Endometrial microvascular endothelial cells (primary cell): ENCODE data around the gene PLOD2. TPM values are rescaled to one million over a fixed set of nuclear protein-coding genes. Genes with fewer than 3 reads are reported as not detected.

Experiments used
- in situ Hi-C: cut with HindIII; loops from 2 replicates; pipeline ENCODE4 v1.10.0; 2017; ENCODE audit warnings: low sequenced_read_pairs, low pct_unique_long_range_greater_than_20kb; ENCODE audit errors: inconsistent ontology term
- total RNA-seq: library from RNA; depleted of rRNA; stranded (reverse); fragments of >200 nt; gene quantifications from one replicate; pipeline ENCODE4 v1.2.3, GENCODE V29; 2015; ENCODE audit errors: inconsistent ontology term

Gene PLOD2
- 151 TPM for total RNA-seq

DNA sequence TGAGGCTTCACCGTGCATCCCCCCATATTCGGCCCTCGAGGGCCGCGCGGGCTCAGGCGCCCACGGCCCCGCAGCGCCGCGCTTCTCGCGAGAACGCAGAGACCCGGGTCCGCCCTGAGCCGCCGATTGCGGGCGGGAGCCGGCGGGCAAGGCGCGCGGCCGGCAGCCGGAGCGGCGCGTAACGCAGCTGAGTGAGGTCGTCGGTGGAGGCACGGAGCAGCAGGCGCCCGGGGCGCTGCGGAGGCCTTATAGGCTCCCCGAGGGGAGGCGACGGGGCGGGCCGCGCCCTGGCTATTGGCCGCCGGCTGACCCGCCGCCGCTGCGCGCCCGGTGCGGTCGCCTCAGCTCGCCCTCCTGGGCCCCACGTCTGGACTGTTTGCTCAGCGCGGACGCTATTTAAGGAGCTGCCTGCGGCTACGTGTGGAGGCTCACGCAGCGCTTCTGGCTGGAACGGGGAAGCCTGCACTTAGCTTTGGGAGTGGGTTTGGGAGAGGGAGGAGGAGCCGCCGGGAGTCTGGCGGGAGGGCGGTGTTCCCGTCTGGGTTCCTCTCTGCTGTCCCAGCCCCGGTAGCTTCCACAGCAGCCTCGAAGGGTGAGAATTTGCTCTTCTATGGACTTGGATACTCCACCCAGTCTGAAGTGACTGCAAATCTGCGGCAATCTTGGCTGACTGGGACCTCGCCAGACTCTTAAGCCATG lies at the start of gene PLOD2:
Gene PLOD2, minus strand, starts transcription at position 221 of the 699 bp plus-strand sequence. Its CDS starts 195 bp downstream, at position 26.
- in situ Hi-C loops = no loop called here

DNA sequence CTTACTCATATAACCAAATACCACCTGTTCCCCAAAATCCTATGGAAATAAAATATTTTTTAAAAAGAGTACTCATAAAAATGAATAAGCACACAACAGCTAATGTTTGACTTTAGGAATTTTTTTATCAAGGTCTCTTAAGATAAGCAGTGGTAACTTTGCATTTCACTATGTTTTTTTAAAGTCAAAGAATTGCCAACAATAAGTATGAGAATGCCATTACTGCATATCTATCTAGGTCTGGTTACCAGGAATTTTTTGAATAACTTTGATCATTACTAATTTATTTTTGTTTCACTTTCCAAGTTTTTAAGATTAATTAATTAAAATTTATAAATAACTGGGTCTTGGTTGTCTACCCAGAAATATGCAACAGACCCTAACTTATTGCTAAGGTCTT lies 48.4 kb upstream of the PLOD2 start:
- in situ Hi-C loops = no loop called here

DNA sequence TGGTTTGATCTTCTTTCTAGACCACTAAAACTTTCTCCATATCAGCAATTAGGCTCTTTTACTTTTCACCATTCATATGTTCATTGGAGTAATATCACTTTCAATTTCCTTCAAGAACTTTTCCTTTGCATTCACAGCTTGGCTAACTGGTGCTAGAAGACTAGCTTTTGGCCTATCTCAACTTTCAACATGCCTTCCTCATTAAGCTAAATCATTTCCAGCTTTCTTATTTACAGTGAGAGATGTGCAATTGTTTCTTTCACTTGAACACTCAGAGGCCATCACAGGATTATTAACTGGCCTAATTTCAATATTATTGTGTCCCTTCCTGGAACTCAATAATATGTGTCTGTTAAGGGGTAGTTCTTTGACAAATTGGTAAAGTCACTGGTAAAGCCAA lies 42.8 kb upstream of the PLOD2 start:
- in situ Hi-C loops = no loop called here

DNA sequence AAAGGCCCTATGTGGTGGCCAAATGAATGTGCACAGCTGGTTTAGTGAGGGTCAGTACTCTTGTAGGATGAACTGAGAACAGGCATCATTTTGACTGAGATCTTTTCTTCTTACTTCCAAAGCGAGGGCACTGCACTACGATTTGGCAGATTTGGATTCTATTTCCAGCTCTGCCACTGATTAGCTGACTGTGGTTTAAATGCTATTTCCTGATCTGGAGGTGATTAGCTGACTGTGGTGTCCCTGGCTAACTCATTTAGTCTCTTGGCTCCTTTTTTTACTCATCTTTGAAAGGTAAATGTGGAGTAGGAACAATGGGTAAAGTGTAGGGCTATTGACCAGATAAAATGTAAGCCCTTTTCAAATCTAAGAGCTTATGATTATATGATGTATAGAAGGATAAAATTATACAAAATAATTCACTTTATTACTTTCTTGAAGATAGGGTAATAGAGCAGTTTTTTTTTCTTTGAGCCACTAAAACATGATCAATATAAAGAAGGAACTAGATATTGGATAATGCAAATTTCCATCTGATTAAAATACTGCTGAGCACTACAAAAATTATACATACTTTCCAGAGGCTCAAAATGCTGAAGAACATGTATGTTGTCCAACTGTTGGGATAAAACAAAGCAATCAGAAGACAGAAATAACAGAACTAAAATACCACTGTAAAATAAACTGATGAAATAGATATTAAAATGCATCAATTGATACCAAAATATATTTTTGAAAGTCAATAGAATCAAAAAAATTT lies 39.7 kb upstream of the PLOD2 start:
- in situ Hi-C loops = no loop called here

DNA sequence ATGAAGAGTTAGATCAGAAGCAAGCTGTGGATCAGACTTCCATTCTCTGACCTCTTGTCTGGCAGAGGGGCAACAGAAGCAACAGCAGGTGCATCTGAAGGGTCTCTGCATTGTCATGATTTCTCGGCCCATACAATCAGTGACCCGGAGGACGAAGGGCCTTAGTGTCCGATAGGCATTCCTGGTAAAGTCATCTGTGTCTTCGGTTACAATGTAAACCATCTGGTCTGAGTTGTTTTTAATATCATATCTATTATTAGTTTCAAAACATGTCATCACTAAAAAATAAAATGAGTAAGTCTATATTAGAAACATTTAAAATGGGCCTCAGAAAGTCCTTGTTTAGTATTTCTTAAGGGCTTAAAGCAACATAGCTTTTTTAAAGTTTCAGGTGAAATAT lies 38.8 kb upstream of the PLOD2 start:
- in situ Hi-C loops = loop anchor here (25.0 kb wide), 1 partner anchor 137 kb away; no protein-coding TSS in a partner anchor

DNA sequence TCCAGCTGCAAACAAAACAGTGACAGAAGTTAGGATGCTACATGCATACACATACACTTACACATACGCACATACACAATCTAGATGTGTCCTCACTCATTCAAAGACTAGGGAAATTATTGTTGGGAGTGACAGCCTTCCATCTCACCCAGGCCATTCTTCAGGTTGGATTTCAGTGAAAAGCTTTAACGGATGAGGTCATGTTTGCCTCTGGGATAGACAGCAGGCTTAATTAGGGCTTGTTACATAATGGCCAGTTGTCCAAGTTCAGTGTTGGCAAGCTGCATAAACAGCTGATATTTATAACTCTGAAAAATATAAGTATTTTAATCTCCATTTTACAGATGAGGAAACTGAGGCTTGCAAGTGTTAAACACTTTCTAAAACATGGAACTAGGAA lies 35.8 kb upstream of the PLOD2 start:
- in situ Hi-C loops = loop anchor here (25.0 kb wide), 1 partner anchor 134 kb away; no protein-coding TSS in a partner anchor

DNA sequence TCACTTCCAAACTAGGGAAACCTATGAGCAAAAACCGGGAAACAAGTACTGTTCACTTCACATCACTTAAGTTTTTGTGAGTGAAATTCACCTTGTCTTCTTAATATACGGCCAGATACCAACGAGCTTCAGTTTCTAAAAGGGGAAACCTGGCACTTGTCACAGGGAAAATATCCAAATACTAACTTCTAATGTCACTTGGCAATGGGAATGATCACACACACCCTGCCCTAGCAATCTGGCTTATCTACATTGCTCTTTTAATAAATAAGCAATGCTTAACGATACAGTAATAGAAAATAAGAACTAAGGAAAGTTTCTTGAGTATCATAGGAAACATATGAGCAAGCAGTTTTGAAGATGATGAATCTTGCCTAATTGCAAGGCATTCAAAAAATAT lies 34.6 kb upstream of the PLOD2 start:
- in situ Hi-C loops = loop anchor here (25.0 kb wide), 1 partner anchor 133 kb away; no protein-coding TSS in a partner anchor

DNA sequence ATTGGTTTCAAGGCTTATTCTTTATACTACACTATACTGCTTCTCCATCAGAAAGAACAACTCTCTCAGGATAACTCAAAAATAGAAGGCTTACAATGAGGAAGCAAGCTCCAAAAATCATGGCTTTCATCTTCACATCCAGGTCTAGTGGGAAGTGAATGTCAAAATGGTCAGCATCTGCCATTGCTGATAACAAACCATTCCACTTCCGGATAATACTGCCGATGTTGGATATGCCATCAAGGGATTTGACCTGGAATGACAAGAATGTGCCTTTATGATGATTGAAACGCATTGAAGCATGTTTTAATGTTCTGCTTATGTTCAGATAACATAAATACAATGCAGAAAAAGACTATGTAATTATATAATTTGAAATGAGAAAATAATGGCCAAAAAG lies 34.0 kb upstream of the PLOD2 start:
- in situ Hi-C loops = loop anchor here (25.0 kb wide), 1 partner anchor 133 kb away; no protein-coding TSS in a partner anchor

DNA sequence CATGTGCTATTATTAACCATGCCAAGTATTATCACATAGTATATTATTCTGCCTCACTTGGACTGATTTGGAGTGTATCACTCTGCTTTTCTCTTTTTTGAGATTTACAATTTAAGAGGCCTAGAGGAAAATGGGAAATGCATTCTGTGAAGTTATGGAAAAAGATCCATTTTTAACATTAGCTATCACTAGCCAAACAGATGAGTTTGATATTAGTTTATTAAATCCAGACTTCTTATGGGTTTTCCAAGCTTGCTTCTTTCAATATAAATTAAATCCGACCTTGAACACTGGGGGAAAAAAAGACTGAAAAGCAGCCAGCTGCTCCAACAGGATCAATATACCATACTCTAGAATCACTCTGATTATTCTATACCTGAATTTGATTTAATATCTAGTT lies 30.1 kb upstream of the PLOD2 start:
- in situ Hi-C loops = loop anchor here (25.0 kb wide), 1 partner anchor 129 kb away; no protein-coding TSS in a partner anchor

DNA sequence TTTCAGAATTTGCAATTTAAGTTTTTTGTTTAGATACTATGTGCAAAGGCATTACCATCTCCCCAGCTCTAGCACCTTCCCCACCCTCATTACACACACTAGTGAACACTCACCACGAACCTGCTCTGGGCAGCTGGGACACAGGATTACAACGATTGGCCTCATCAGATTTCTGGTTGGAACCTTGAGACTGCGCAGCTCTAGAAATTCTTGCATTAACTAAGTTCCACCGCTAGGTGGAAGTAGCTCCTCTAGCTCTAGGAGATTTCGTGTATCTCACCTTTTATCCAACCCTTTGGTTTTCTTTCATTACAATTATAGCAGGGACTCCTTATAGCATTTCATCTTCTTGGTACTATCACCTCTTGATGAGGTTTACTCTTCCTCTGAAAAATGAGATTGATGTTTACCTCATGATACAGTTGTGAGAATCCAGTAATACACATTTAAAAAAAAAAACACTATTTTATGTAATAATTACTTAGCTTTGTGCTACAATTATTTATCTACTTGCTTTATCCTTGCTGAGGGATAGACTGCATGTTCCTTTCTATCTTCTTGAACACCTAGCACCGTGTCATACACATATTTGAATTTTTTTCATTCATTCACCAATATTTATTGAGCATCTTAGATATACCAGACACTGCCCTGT lies 28.7 kb upstream of the PLOD2 start:
- in situ Hi-C loops = loop anchor here (25.0 kb wide), 1 partner anchor 127 kb away; no protein-coding TSS in a partner anchor

DNA sequence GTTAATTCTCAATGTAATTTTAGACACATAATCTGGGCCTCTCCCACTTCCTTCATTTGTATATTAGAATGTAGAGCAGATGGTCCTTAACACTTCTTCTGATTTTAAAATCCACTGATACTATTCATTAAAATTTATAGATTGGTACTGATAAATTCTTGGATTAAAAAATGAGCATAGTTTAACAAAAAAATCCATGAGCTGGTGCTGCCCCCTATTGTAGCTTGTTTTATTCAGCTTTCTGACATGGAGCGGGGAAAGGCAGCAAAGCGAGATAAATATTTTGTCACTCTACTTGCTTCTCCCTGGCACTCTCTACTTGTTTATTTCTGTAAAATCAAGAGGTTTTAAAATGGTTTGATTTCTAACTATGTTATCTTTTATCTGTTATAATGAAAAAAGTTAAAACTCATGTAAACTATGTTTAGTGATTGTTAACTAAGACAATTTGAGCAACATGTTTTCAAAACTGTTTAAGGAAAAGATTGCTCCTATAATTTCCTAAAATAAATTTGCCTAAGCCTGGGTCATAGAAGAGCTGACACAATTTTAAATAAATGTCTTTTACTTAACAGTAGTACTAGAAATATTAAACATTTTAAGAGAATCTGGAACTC lies 26.5 kb upstream of the PLOD2 start:
- in situ Hi-C loops = loop anchor here (25.0 kb wide), 1 partner anchor 125 kb away; no protein-coding TSS in a partner anchor

DNA sequence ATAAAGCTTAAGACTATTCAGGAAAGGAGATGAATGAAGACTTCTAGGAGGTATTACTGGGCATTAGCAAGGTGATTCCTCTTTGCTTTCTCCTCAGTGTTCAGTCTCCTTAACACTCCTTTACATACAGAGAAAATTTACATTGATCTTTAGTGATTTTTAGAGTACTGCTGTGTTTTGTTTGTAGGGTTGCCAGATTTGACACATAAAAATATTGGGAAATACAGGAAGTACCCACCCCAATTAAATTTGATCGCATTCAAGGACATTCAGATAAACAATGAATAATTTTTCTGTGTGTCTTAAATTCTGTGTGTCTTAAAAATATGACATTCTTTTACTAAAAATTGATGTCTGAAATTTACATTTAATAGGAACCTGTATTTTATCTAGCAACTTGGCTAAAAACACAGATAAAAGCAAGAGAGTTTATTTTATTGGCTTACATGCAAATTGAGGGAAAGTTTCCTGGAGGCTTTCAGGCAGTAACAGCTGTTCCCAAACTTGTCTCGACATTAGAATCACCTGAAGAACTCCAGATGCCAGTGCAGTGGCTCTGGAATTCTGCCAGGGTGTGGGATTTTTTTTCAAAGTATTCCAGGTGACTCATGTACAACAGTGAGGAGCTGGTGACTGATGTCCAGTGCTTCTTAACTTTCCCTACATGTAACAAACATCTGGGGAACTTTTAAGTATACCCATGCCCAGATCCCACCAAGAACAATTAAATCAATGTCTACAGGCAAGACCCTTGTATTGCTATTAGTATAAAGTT lies 23.4 kb upstream of the PLOD2 start:
- in situ Hi-C loops = loop anchor here (25.0 kb wide), 1 partner anchor 122 kb away; no protein-coding TSS in a partner anchor

DNA sequence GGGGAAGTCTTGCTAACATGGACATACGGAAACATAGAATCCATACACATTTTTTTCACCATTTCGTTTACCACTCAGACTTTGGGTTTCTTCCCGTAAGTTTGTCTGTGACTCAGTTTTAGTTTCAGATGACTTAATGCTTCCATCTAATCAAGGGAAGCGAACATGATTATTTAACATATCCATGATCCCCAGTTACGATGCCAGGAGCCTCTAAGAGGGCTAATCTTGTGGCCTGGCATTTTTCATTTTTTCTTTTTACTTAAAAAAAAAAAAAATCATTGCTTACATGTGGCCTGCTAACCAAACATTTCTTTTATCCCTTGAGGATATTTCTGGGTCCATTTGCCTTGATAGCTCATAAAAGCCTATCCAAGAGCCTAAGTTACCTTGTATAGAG lies 20.2 kb upstream of the PLOD2 start:
- in situ Hi-C loops = loop anchor here (25.0 kb wide), 1 partner anchor 119 kb away; no protein-coding TSS in a partner anchor

DNA sequence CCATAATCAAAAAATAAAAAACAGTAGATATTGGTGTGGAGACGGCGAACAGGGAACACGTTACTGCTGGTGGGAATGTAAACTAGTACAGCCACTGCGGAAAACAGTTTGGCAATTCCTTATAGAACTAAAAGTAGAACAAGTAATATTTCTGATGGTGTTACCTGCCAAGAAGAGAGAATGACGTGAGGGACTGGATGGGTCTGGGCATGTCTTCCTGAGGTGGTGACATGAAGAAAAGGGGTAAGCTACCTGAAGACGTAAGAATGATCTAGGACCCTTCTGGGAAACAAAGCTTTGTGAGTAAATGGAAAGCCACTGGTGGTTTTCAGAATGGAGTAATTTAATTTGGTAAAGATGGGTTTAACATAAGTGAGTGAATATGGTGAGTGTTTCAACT lies 19.4 kb upstream of the PLOD2 start:
- in situ Hi-C loops = loop anchor here (25.0 kb wide), 1 partner anchor 118 kb away; no protein-coding TSS in a partner anchor

DNA sequence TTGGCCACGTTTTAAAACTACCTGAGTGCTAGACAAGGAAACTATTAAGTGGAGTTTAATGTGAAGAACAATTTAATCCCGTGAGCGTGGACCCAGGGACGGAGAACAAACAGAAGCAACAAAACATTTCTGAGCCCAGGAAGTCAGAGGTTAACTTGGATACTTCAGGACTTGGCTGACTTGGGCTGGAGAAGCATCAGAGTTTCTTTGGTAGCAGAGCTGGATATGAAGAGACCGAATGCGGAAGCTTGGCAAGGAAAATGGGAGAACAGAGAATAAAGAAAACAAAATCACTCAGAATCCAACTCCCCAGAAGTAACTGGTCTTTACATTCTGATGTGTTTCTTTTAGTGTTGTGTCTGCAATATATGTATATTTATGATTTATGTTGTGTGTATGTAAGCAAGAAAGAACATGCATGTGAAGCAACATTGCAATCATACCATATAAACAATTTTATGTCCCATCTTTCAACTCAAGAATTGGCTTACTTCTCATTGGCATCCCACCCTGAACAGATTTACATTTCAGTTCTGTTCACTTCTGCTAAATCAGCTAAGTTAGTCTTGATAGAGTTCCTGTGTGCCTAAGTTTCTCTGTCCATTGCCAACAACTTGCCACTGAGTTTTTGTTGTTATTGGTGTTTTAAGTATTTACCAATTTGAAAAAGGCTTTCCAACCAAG lies 17.2 kb upstream of the PLOD2 start:
- in situ Hi-C loops = loop anchor here (25.0 kb wide), 1 partner anchor 116 kb away; no protein-coding TSS in a partner anchor

DNA sequence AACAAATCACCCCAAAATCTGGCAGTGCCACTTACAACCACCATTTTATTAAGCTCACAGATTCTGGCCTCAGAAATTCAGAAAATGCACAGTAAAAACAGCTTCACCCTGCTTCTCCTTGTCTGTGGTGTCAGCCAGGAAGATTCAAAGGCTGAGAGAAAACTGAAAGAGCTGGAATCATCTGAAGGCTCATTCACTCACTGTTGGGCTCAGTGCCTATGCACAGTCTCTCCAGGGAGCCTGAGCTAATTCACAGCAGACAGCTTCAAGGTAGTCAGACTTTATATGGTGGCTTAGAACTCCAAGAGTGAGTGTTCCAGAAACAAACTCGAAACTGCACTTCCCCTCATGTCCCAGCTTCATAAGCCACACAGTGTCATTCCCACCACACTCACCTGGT lies 16.5 kb upstream of the PLOD2 start:
- in situ Hi-C loops = loop anchor here (25.0 kb wide), 1 partner anchor 115 kb away; no protein-coding TSS in a partner anchor

DNA sequence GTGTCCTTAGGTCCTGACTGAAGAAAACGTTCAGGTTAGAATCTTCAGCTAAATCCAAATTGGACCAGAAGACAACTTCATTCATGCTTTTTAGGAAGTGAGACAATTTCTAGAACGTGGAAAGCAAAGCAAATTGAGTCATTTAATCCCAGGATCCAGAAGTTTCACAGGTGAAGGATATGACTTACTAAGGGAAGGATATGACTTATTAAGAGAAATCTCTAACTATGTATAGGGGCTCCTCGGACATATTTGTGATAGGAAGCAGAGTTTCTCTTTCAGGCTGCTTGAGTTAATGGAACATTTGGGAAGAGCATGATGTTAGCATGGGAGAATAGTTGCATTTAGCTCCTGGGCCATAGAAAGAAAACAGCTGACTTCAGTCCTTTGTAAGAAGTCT lies 16.1 kb upstream of the PLOD2 start:
- in situ Hi-C loops = loop anchor here (25.0 kb wide), 1 partner anchor 115 kb away; no protein-coding TSS in a partner anchor
